ENCODE measurements around the gene HS3ST3B1.

The HS3ST3B1 gene

DNA sequence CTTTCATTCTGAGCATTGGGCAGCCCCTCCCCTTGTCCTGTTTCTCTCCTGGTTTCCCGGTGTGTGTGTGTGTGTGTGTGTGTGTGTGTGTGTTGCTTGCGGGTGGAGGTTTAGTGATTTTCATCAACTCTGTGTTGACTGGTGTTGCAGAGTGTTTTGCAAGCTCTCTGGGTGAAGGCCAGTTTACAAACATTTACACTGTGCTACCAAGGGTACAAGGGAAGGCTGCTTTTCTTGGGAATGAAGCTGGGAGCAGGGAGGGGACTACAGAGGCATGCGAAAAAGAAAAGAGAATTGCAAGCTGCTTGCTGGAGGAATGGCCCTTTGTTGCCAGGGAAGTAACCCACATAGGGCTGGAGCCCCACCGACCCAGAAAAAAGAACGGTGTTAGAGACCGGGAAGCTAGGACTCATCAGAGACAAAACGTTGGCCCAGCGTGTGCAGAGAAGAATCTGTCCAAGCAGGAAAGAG is 29.6 kb downstream of the HS3ST3B1 start:
- no peak overlapping the region for H3K27ac ChIP-seq (replicated peaks)

DNA sequence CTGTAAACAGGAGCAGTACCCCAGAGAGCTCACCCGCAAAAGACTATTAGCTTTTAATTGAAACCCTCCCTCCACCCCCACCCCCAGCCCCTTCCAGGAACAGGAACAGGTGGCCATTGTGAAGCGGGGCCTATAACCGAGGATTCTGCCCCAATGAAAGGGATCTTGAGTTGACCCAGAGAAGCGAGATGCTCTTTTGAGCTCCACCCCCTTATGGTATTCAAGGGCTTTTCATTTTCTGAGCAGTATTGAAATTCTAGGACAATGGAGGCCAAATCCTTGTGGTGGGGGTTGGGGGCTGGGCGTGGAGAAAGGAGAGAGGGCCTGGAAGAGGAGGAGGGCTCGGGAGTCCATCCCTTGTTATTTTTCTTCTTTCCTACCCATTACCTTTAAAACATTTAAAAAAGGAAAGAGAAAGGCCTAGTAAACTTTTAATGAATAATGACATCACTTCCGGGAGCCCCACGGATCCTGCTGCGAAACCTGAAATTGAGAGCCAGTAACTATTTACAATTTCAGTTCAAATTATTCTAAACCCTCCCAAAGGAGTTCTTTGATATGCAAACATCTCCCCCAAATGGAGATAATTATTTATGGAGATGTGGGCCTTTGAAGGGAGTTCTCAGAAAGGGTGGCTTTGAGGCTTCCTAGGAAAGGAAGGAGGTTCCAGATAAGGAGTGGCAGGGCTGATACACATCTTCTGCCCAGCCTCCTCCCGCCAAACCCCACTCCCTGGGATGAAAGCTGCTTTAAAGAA is 30.5 kb downstream of the HS3ST3B1 start:
- Histone ChIP-seq H3K27me3 (ENCODE audit: insufficient read depth, poor library complexity, severe bottlenecking) (no peaks in the 10 kb centered on the region), H3K27ac (replicated peaks) (no peak overlapping the region), H3K4me3 (replicated peaks; ENCODE audit: insufficient read depth, low read length) (no peak overlapping the region)
- TF ChIP-seq, protein P1, sequence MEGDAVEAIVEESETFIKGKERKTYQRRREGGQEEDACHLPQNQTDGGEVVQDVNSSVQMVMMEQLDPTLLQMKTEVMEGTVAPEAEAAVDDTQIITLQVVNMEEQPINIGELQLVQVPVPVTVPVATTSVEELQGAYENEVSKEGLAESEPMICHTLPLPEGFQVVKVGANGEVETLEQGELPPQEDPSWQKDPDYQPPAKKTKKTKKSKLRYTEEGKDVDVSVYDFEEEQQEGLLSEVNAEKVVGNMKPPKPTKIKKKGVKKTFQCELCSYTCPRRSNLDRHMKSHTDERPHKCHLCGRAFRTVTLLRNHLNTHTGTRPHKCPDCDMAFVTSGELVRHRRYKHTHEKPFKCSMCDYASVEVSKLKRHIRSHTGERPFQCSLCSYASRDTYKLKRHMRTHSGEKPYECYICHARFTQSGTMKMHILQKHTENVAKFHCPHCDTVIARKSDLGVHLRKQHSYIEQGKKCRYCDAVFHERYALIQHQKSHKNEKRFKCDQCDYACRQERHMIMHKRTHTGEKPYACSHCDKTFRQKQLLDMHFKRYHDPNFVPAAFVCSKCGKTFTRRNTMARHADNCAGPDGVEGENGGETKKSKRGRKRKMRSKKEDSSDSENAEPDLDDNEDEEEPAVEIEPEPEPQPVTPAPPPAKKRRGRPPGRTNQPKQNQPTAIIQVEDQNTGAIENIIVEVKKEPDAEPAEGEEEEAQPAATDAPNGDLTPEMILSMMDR (IDR thresholded peaks at IDR 0.05; ENCODE audit: insufficient read depth, low read length): no peak
- DNase-seq (ENCODE audit: low read depth in 1 of 2, low spot score in 1 of 2): no peak

More for the DNA sequence above, 29.6 kb downstream of the HS3ST3B1 start:
- TF ChIP-seq REST (IDR thresholded peaks at IDR 0.05; ENCODE audit: insufficient replicate concordance, low read depth) (no peak), SPI1 (IDR thresholded peaks at IDR 0.05; ENCODE audit: borderline replicate concordance, low read depth) (no peak), GABPA (IDR thresholded peaks at IDR 0.05; ENCODE audit: low read depth) (no peak), POLR2AphosphoS5 (IDR thresholded peaks at IDR 0.05; ENCODE audit: low read depth) (no peak)
- TF ChIP-seq, protein P1 (IDR thresholded peaks at IDR 0.05; ENCODE audit: insufficient read depth, low read length): no peak
- no peak overlapping the region for H3K4me3 ChIP-seq (replicated peaks; ENCODE audit: insufficient read depth, low read length)
- no peaks in the 10 kb centered on the region for H3K27me3 ChIP-seq (ENCODE audit: insufficient read depth, poor library complexity, severe bottlenecking)
- DNase-seq (ENCODE audit: low read depth in 1 of 2, low spot score in 1 of 2): no peak

GRCh38 chr17:14331982-14332298 is 31.1 kb downstream of the HS3ST3B1 start:
- no peak for DNase-seq (ENCODE audit: low read depth in 1 of 2, low spot score in 1 of 2)
- H3K27ac ChIP-seq (replicated peaks): no peak overlapping the region
- H3K27me3 ChIP-seq (ENCODE audit: insufficient read depth, poor library complexity, severe bottlenecking): no peaks in the 10 kb centered on the region
- no peak overlapping the region for H3K4me3 ChIP-seq (replicated peaks; ENCODE audit: insufficient read depth, low read length)
- TF ChIP-seq GABPA (IDR thresholded peaks at IDR 0.05; ENCODE audit: low read depth) (no peak), SPI1 (IDR thresholded peaks at IDR 0.05; ENCODE audit: borderline replicate concordance, low read depth) (no peak), REST (IDR thresholded peaks at IDR 0.05; ENCODE audit: insufficient replicate concordance, low read depth) (no peak), POLR2AphosphoS5 (IDR thresholded peaks at IDR 0.05; ENCODE audit: low read depth) (no peak)
- TF ChIP-seq, protein P1 (IDR thresholded peaks at IDR 0.05; ENCODE audit: insufficient read depth, low read length): no peak

DNA sequence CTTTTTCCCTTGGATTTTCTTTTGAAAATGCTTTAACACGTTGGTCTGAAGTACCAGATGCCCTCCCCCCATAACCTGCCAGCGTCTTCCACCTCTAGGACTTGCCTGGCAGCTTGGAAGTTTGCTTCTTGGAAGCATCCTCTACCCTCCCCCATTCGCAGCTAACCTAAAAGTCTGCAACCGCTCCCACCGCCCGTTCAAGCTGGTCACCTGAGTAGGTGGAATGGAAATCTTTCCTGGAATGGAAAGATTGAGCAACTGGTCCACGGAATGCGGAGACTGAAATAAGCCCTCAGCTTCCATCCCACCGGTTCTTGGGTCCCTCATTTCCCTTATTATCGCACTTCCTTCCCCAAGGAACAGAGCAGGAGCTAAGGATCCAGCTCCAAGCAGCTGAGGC is 31.4 kb downstream of the HS3ST3B1 start:
- Histone ChIP-seq H3K27me3 (ENCODE audit: insufficient read depth, poor library complexity, severe bottlenecking) (no peaks in the 10 kb centered on the region), H3K27ac (replicated peaks) (no peak overlapping the region), H3K4me3 (replicated peaks; ENCODE audit: insufficient read depth, low read length) (no peak overlapping the region)
- TF ChIP-seq REST (IDR thresholded peaks at IDR 0.05; ENCODE audit: insufficient replicate concordance, low read depth) (no peak), POLR2AphosphoS5 (IDR thresholded peaks at IDR 0.05; ENCODE audit: low read depth) (no peak), GABPA (IDR thresholded peaks at IDR 0.05; ENCODE audit: low read depth) (no peak), SPI1 (IDR thresholded peaks at IDR 0.05; ENCODE audit: borderline replicate concordance, low read depth) (no peak)
- TF ChIP-seq, protein P1 (IDR thresholded peaks at IDR 0.05; ENCODE audit: insufficient read depth, low read length): no peak
- DNase-seq (ENCODE audit: low read depth in 1 of 2, low spot score in 1 of 2): no peak

All from HL-60 (cell line).